H7 (cell line): ENCODE measurements around the gene PADI2. TPM values are rescaled to one million over a fixed set of nuclear protein-coding genes. Genes with fewer than 3 reads are reported as not detected.

ENCODE experiments used
- DNase-seq: peaks from one replicate; pipeline ENCODE4 v3.0.0; 2012
- H3K27me3 ChIP-seq: 2 replicates; pipeline ENCODE4 v1.6.0; 2011; ENCODE audit warnings: mild to moderate bottlenecking, low read length; ENCODE audit not compliant: control insufficient read depth, insufficient read depth
- H3K36me3 ChIP-seq: replicated peaks from 2 replicates; pipeline ENCODE4 v1.5.1; 2011; ENCODE audit warnings: low read length; ENCODE audit not compliant: control insufficient read depth, insufficient read depth
- H3K4me3 ChIP-seq: 2 replicates; pipeline ENCODE4 v1.5.1; 2011; ENCODE audit warnings: low read depth, mild to moderate bottlenecking, control low read depth, low read length, moderate library complexity; ENCODE audit not compliant: insufficient read depth
- total RNA-seq: library from RNA; depleted of rRNA; stranded (reverse); fragments of >200 nt; shearing (Covaris generic); gene quantifications from 2 replicates; pipeline ENCODE4 v1.2.3, GENCODE V29; 2014

The PADI2 gene
- total RNA-seq, 1 experiment from 2014 or later = 2.1 TPM

DNA sequence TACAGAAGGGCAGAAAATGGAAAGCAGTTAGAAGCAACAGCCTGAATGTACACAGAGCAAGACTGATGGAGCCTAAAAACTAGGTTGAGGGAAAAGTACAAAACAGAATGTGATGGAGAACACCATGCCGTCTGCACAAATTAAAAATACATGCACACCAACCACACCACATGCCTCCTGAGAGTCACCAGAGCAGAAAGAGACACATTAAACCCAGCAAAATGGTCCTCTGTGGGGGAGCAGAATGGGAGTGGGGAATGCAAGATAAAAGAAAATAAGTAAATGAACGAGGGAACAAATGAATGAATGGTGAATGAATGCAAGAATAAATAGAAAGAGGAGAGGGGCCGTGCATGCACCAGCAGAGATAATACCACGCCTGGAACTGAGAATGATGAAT, 24.1 kb downstream of the PADI2 start:
- DNase-seq = no peak
- Histone ChIP-seq H3K4me3 (no peak overlapping the region), H3K27me3 (no peaks in the 10 kb centered on the region), H3K36me3 (no peaks in the 10 kb centered on the region)

DNA sequence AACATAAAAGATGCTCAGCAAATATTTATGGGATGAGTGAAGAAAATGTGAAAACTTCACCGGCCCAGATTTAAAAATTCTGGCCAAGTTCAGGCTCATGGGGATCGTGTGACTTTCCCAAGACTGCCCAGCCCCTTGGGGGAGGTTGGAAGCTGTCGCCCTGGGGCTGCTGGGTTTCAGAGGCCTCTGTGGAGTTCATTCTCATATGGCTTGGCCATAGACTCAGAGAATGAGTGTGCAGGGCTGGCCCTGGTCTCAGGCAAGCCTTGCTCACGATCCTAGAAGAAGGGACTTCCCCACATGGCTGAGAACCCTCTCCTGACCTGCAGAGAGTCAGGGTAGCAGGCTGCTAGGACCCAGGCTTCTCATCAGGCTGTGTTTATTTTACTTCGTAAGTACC, 24.6 kb downstream of the PADI2 start:
- Histone ChIP-seq H3K27me3 (no peaks in the 10 kb centered on the region), H3K4me3 (no peak overlapping the region), H3K36me3 (no peaks in the 10 kb centered on the region)
- no peak for DNase-seq

DNA sequence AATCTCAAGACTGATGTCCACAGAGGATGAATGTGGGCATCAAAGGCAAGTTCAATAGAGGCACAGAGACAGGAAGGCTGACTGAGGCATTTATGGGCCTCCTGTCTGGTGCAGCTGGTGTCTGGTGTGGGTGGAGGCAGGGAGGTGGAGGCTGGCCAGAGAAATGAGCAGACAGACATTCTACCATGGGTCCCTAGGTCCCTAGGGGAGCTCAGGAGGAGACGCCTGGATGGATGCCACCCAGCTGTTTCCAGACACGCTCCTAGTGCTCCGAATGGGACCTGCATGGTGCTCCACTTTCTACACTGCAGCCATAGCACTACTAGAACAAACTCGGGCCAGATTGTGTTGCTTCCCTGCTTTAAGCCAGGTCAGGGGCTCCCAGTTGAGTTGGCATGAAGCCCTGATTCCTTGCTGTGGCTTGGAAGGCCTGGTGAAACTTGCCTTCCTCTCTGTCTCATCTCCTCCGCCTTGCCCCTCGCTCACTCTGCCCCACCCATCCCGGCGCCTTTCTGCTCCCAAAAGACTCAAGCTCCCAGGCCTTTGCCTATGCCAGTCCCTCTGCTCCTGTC, 25.3 kb downstream of the PADI2 start:
- H3K27me3 ChIP-seq = no peaks in the 10 kb centered on the region
- DNase-seq = no peak
- no peaks in the 10 kb centered on the region for H3K36me3 ChIP-seq
- no peak overlapping the region for H3K4me3 ChIP-seq

DNA sequence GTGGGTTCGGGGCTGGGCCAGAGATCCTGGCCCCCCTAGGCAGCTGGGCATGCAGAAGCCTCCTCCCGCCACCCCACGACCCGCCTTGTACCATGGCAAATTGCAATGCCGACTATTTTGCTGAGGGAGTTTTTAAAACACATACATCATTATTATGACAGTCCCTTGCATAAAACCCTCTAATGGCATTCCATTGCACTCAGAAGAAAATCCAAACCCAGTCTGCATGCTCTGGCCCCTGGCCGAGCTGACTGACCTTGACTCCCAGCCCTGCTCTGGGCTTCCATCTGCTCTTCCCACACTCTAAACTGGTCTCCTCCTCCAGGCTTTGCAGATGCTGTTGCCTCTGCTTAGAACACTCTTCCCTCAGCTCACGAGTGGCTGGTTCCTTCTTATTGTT, 28.0 kb downstream of the PADI2 start:
- no peak overlapping the region for H3K4me3 ChIP-seq
- H3K27me3 ChIP-seq = no peaks in the 10 kb centered on the region
- no peaks in the 10 kb centered on the region for H3K36me3 ChIP-seq
- DNase-seq = no peak

DNA sequence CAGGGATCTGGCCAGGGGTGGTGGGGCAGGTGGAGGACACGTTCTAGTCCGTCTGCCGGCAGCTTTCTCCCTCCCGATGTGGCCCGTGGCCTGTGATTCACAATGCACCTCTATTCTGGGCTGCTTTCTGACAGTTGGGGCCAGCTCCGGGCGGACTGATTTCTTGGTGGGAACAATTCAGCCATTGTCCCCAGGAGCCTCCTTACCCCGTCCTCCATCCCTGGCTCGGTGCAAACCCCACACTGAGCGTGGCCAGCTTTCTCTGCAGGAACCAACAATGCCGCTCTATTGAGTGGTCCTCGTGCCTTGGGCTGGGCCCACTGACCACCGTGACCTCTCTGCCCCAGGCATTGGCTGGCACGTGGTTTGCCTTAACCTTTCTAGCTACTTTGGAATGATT, 29.7 kb downstream of the PADI2 start:
- Histone ChIP-seq H3K4me3 (no peak overlapping the region), H3K36me3 (no peaks in the 10 kb centered on the region), H3K27me3 (no peaks in the 10 kb centered on the region)
- DNase-seq = no peak

DNA sequence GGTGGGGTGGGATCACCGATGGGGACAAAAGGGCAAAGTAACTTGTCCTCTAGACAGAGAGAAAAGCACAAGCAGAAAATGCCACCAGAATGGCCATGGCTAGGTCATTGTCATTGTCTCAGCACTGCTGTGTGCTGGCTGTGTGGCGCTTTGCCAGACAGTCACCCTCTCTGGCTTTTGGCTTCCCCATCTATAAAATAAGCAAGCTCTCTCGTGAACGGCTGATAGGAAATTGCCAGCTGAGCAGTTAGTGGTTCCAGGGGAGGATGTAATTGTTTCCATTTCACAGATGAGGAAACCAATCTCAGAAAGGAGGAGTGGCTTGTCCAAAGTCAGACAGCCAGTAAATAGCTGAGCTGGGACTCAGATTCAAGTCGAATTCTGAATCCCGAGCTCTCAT, 32.5 kb downstream of the PADI2 start:
- H3K4me3 ChIP-seq = no peak overlapping the region
- no peak for DNase-seq
- H3K36me3 ChIP-seq = no peaks in the 10 kb centered on the region

DNA sequence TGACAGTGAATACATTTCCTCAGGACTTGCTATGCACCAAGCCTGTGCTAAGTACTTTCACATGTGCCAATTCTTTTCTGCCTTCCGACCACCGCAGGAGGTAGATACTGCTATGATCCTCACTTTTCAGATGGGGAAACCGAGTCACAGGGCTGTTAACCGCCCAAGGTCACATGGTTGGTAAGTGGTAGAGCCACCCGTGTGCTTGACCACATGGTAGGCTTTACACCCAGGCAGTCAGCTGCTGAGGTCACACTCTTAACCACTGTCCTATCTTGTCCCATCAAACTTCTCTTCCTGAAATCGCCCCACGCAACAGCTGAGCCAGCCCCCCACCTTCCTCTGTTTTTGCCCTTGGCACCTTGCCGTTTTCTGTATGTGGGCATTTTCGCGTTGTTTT, 34.5 kb downstream of the PADI2 start:
- no peaks in the 10 kb centered on the region for H3K27me3 ChIP-seq
- no peak overlapping the region for H3K4me3 ChIP-seq
- no peaks in the 10 kb centered on the region for H3K36me3 ChIP-seq
- DNase-seq = no peak

More for the DNA sequence above, 32.5 kb downstream of the PADI2 start:
- no peaks in the 10 kb centered on the region for H3K27me3 ChIP-seq

DNA sequence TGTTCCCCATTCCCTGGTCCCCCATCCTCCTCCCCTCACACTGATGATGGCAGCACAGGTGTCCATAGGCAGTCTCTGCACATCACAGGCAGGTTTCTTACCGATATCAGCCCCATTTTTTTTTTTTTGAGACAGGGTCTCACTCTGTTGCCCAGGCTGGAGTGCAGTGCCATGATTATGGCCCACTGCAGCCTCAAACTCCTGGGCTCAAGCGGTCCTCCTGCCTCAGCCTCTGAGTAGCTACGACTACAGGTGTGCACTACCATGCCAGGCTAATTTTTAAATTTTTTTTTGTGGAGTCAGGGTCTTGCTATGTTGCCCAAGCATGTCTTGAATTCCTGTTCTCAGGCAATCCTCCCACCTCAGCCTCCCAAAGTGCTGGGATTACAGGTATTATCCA, 36.5 kb downstream of the PADI2 start:
- Histone ChIP-seq H3K36me3 (no peaks in the 10 kb centered on the region), H3K27me3 (no peaks in the 10 kb centered on the region), H3K4me3 (no peak overlapping the region)
- no peak for DNase-seq

DNA sequence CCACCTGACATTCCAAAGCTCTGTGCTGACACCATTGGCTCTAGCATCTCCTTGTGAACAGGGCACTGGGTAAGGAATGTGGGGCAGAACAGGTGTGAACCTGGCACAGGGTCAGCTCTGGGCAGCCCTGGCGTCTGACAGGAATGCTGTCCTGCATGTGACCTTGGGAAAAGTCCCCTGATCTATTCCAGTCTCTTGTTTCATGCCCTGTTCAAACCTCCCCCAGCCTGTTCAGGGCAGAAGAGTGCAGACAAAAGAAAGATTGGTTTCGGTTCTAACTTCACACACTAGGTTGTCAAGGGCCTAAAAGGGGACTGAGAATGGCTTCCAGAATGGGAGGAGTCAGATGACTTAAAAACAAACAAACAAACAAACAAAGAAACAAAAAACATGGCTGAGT, 37.8 kb downstream of the PADI2 start:
- Histone ChIP-seq H3K4me3 (no peak overlapping the region), H3K36me3 (no peaks in the 10 kb centered on the region), H3K27me3 (no peaks in the 10 kb centered on the region)
- DNase-seq = no peak

DNA sequence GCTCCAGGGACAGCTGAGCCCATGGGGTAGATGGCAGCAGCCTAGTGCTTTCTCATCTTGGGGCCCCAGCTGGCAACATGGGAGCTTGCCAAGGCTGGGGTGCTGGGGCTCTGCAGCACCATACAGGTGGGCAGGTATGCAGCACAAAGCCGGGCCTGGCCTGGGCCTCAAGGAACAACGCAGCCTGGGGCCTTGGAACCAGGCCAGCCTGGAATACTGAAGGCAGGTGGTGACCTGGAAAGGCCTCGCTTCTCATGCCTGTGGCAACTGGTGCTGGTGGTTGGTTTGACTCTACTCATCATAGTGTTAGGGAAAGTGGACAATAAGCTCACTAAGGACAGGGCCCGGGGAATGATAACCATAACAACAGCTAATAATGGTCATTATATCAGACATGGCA, 38.4 kb downstream of the PADI2 start:
- Histone ChIP-seq H3K36me3 (no peaks in the 10 kb centered on the region), H3K27me3 (no peaks in the 10 kb centered on the region)

DNA sequence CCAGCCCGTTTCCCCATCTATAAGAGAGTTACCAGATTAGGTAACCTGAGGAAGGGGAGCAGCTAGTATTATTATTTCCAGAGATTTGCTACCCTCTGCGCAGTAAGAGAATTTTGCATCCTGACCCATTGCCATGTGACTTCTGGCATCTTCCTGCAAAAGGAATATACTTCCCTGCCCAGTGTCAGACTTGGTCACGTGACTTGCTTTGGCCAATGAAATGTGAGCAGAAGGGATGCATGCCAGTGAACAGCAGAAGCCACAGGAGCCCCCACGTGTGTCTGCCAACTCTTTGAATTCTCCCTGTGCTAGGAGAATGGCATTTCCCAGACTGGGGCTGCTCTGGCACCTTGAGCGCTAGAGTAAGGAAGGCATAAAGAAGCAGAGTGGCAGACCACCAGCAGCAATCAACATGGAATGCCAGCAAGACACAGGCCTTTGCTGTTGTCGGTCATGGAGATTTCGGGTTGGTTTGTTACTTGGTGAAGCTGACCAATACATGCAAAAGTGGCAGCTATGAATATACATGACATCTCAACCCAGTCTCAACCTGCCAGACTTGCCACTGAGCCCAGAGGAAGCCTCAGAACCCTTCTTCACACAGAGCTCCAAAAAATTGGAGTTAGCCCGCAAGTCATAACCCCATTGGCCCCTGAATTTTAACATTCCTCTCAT, 39.0 kb downstream of the PADI2 start:
- Histone ChIP-seq H3K36me3 (no peaks in the 10 kb centered on the region), H3K27me3 (no peaks in the 10 kb centered on the region), H3K4me3 (no peak overlapping the region)
- no peak for DNase-seq

More for the DNA sequence above, 38.4 kb downstream of the PADI2 start:
- no peak for DNase-seq
- H3K4me3 ChIP-seq = no peak overlapping the region

DNA sequence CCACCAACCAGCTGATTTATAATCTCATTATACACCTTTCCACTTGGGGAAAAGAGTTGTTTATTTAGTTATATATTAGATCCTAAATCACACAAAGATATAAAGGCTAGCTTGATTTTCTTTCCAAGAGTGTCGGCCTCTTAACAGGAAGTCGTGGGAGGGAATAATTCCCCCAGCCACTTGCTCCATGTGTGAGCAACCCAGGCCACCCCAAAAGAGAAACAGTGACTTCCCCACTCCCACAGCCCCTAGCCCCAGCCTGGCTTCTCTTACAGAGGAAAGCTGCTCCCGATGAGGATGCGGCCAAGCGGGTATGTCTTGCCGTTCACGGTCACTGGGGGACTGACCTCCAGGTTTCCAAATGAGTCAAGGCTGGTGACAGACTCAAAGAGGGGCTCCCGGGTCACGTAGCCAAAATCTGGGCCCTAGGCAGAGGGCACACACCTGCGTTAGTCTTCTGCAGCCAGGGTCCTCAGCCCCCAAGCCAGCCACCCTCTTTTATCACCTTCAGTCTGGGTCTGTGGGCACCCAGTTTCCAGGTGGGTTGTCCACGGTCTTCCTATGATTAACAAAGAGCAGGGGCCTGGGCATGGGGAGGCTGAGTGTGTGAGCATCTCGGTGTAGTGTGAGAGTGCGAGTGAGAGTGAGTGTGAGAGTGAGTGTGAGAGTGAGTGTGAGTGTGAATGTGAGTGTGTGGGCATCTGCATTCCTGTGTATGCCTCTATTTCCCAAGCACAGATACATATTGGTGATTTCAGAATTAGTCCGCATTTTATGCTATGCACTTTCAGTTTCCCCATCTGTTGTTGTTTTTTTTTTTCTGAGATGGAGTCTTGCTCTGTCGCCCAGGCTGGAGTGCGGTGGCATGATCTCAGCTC, 40.0 kb downstream of the PADI2 start:
- no peak overlapping the region for H3K4me3 ChIP-seq
- H3K27me3 ChIP-seq = no peaks in the 10 kb centered on the region
- no peak for DNase-seq
- H3K36me3 ChIP-seq = no peaks in the 10 kb centered on the region

DNA sequence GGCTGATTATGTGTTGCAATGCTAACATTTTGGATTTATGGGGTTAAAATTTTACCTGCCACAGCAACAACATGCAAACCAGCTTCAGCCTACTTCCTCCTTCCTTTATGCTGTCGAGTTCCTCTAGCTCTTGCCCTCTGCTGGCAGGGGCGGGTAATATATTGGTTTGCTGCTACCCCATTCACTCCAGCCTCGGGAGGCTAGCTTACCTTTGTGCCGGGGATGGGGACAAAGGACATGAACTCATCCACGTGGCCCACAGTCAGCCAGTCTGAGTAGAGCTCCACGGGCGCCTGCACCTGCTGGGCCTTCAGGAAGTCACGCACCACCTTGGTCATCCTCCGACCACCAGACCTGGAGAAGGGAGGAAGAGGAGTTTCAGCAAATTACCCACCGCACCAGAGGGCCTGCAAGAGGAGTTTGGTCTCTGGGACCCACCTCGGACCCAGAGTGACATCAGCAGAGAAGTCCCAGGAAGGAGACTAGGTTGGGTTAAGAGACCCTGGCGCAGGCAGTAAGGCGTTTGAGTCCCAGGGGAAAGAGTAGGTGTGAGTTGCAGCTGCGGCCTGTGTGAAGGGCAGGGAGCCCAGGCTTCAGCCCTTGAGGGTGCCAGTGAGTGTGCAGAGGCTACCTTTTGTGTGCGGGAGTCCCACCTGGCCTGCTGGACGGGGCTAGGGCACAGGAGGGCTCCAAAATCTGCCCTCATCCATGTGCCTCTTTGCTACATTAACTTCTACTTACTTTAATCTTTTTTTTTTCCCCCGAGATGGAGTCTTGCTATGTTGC, 43.6 kb downstream of the PADI2 start:
- no peak overlapping the region for H3K4me3 ChIP-seq
- H3K36me3 ChIP-seq = no peaks in the 10 kb centered on the region
- no peaks in the 10 kb centered on the region for H3K27me3 ChIP-seq
- peak; percentile 92 for DNase-seq

DNA sequence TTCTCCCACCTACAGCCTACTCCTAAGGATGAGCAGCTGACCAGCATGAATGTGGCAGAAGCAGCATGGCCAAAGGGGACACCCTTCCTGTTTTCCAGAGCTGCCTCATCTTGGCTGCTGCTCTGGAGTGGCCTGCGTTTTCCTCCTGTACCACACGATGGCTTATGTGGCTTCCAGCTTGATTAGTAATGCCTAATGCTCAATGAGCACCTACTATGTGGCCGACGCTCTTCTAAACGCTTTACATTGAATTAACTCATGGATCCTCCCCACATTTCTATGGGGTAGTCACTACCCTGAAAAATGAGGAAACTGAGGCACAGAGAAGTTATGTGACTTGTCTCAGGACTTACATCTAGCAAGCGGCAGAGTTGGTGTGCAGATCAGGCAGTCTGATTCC, 47.5 kb downstream of the PADI2 start:
- no peak overlapping the region for H3K4me3 ChIP-seq

More for the DNA sequence above, 47.5 kb downstream of the PADI2 start:
- Histone ChIP-seq H3K36me3 (no peaks in the 10 kb centered on the region), H3K27me3 (no peaks in the 10 kb centered on the region)
- peak; percentile 14 for DNase-seq
